Left lung (tissue), 10 donors: ENCODE results near the gene TCFL5. TPM values are rescaled to one million over a fixed set of nuclear protein-coding genes. Genes with fewer than 3 reads are reported as not detected.

Source experiments
- ATAC-seq: fragments of 200-7000 bp; cut with Tn5 transposase; one replicate; pipeline ENCODE4 v1.9.1; 2020; ENCODE audit warnings: moderate library complexity
- DNase-seq, 4 donors: peaks; one replicate each; pipeline ENCODE4 v3.0.0-alpha.2; 2013 to 2020
- H3K27ac ChIP-seq, 2 donors: fragments of 200-600 bp; sonication (generic) in 1 of 2; one replicate each; pipeline versions ENCODE4 v1.5.0 to v1.8.0; 2020 to 2021
- H3K27me3 ChIP-seq, 2 donors: fragments of 200-600 bp; sonication (generic) in 1 of 2; one replicate each; pipeline versions ENCODE4 v1.5.0 to v1.8.0; 2020 to 2021
- H3K36me3 ChIP-seq, 2 donors: fragments of 200-600 bp; sonication (generic) in 1 of 2; one replicate each; pipeline versions ENCODE4 v1.5.0 to v1.8.0; 2020 to 2021
- H3K4me1 ChIP-seq, 2 donors: fragments of 200-600 bp; one replicate each; pipeline ENCODE4 v1.8.0; 2021
- H3K4me3 ChIP-seq, 2 donors: fragments of 200-600 bp; sonication (generic) in 1 of 2; one replicate each; pipeline versions ENCODE4 v1.5.0 to v1.8.0; 2020 to 2021; ENCODE audit warnings: mild to moderate bottlenecking in 1 of 2
- H3K9me3 ChIP-seq, 2 donors: fragments of 200-600 bp; sonication (generic) in 1 of 2; one replicate each; pipeline versions ENCODE4 v1.5.0 to v1.8.0; 2020 to 2021
- intact Hi-C, 2 donors: fragments of 100-400 bp; cut with DNase I; formaldehyde crosslinking; loops; one replicate each; pipeline versions ENCODE4 v1.11.2 to v1.14.2; 2022
- polyA plus RNA-seq, 6 donors: library from polyadenylated mRNA; unstranded; fragments of 120-200 nt; gene quantifications; one replicate each; pipeline ENCODE4 v1.2.1, GENCODE V29; 2013; ENCODE audit not compliant: insufficient read length in 6 of 6
- total RNA-seq, 2 donors: library from RNA; stranded (reverse); fragmentation: NEBNext Ultra II Directional; extraction: Animal tissue kit (Norgen Biotek cat#: 25700); gene quantifications; one replicate each; pipeline ENCODE4 v1.2.1, GENCODE V29; 2021
- TF ChIP-seq, protein P1 (sequence below), 2 donors: fragments of 200-600 bp; sonication (generic) in 1 of 2; IDR thresholded peaks; one replicate each; pipeline versions ENCODE4 v1.5.0 to v1.8.0; 2021; ENCODE audit warnings: antibody characterized with exemption in 2 of 2
- donor health status: DM: no; HTN: yes; CAD: no.
- donor health status: DM: no; HTN: no; CAD: no.

The TCFL5 gene
- total and polyA plus RNA-seq, 8 donors = 7.4 to 13.7 (median 10.9) TPM

DNA sequence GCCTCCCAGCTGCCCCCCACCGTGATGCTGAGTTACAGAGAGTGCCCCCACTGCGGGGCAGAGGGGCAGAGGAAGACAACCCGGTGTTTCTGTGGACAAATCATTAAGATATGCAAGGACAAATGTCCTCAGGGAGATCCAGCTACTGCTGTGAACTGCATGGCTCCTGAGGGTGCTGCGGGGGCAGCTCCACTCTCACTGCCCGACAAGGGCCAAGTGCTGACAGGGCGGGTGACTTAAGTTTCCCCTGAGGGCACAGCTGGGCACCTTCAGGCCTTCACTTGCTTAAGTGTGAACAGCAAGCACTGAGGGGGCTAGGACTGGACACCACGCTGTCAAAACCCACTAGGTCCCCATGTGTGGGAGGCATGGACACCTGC lies 26.2 kb upstream of the TCFL5 start:
- DNase-seq (no peak), ATAC-seq (no peak)
- Histone ChIP-seq H3K4me3 (no peak overlapping the region), H3K27me3 (no peaks in the 10 kb centered on the region), H3K4me1 (no peaks in the 10 kb centered on the region), H3K36me3 (peaks cover 0 to 76% of the 10 kb centered on the region in 2 donors), H3K27ac (no peak overlapping the region), H3K9me3 (no peaks in the 10 kb centered on the region)
- intact Hi-C loops = no loop called here
- TF ChIP-seq, protein P1, sequence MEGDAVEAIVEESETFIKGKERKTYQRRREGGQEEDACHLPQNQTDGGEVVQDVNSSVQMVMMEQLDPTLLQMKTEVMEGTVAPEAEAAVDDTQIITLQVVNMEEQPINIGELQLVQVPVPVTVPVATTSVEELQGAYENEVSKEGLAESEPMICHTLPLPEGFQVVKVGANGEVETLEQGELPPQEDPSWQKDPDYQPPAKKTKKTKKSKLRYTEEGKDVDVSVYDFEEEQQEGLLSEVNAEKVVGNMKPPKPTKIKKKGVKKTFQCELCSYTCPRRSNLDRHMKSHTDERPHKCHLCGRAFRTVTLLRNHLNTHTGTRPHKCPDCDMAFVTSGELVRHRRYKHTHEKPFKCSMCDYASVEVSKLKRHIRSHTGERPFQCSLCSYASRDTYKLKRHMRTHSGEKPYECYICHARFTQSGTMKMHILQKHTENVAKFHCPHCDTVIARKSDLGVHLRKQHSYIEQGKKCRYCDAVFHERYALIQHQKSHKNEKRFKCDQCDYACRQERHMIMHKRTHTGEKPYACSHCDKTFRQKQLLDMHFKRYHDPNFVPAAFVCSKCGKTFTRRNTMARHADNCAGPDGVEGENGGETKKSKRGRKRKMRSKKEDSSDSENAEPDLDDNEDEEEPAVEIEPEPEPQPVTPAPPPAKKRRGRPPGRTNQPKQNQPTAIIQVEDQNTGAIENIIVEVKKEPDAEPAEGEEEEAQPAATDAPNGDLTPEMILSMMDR (IDR thresholded peaks at IDR 0.05) = no peak

DNA sequence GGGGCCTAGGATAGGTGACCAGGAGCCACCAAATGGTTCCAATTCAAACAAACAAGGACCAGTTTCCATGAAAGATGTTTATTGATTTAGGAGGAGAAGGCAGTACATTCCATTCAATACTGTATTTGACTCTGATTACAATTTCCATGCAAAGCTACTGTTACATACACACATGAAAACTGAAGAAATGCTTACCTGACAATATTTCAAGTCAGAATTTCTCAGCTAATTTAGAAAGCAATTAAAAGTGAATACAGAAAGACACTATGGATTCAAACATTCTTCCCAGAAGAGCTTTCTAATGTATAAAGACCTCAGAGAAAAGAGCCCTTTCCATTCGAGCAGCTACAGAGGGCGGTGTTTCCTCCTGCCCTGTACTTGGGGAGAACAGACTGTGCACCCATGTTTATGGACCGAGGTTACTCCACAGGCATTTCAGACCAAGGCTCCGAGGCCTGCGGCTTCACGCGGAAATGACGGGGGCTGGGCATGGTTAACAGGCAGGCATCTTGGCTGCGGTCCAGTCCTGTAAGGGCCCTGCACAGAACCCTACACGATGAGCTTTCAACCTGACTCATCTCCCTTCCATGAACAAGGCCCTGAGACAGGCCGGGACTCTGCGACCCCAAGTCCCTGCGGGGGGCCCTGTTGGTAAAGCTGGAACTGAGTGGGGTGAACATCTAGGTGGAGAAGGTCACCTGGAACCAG lies 25.7 kb upstream of the TCFL5 start:
- H3K9me3 ChIP-seq = no peaks in the 10 kb centered on the region
- TF ChIP-seq, protein P1 (IDR thresholded peaks at IDR 0.05) = no peak
- no peaks in the 10 kb centered on the region for H3K27me3 ChIP-seq
- H3K36me3 ChIP-seq = peaks cover 0 to 74% of the 10 kb centered on the region in 2 donors
- no peaks in the 10 kb centered on the region for H3K4me1 ChIP-seq
- DNase-seq (no peak), ATAC-seq (peak; percentile 47)
- H3K4me3 ChIP-seq = no peak overlapping the region
- intact Hi-C loops = no loop called here
- H3K27ac ChIP-seq = no peak overlapping the region

DNA sequence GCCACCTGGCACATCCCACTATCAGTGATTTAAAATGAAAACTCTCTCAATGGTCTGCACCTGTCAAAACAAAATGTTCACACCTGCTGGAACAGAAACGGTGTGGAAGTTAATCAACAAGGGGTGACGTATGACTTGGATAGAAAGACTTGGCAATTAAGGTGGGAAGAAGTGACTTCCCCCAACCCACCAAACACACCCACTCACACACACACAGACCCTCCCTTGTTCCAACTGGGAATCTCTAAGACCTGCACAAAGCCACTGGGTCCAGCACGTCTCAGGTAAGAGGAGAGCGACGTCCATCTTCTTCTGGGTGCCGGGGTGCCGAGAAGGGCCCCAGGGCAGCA lies 25.1 kb upstream of the TCFL5 start:
- DNase-seq (no peak), ATAC-seq (no peak)
- Histone ChIP-seq H3K27ac (no peak overlapping the region), H3K36me3 (peaks cover 0 to 74% of the 10 kb centered on the region in 2 donors), H3K9me3 (no peaks in the 10 kb centered on the region), H3K4me1 (no peaks in the 10 kb centered on the region), H3K27me3 (no peaks in the 10 kb centered on the region), H3K4me3 (no peak overlapping the region)
- intact Hi-C loops = no loop called here
- TF ChIP-seq, protein P1 (IDR thresholded peaks at IDR 0.05) = no peak

DNA sequence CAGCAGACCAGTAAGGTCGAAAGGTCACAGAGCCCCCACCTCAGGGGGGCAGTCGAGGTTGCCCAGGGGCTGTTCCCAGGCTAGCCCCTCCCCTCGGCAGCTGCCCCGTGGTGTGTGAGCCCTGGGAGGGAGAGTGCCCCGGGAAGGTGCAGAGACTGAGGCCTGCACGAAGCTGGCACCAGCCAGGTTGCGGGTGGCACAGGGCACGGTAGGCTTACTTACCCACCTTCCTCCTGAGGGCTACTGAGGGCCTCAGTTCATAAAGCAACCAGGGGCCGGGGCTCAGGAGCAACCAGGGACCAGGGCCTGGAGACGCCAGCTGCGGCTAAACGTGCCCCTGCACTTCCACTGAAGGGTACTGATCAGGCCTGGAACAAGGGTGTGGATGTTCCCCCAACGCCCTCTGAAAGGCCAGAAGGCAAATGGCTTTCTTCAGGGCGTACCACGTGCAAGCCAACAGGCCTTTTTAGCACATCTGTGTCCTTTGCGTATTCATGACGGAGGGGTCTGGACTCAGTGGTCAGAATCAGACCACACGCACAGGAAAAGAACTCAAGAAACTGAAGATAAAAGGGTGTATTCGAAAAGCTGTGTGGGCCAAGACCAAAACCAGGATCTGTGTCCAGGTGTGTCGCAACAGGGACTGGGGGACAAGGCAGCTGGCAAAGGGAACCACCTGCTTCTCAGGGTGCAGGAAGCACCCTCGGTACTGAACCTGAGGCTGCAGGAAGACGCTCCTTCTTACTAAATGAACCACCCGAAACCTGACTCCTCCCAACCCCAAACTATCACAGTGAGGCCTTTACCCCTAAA lies 24.5 kb upstream of the TCFL5 start:
- no peak overlapping the region for H3K27ac ChIP-seq
- DNase-seq (peak in 1 of 4 donors; percentile 62), ATAC-seq (no peak)
- no peaks in the 10 kb centered on the region for H3K27me3 ChIP-seq
- intact Hi-C loops = no loop called here
- no peak overlapping the region for H3K4me3 ChIP-seq
- no peaks in the 10 kb centered on the region for H3K4me1 ChIP-seq
- peaks cover 0 to 74% of the 10 kb centered on the region in 2 donors for H3K36me3 ChIP-seq
- no peaks in the 10 kb centered on the region for H3K9me3 ChIP-seq
- TF ChIP-seq, protein P1 (IDR thresholded peaks at IDR 0.05) = no peak
